Activated T-cell treated with anti-CD3 and anti-CD28 coated beads for 48 hours (primary cell): Measurements from ENCODE around the gene RNF115.

ENCODE experiments used
- DNase-seq: peaks from one replicate; pipeline ENCODE4 v3.0.0-alpha.2; 2020; ENCODE audit warnings: low read depth

The RNF115 gene

GRCh38 chr1:145701306-145701862, 122.5 kb downstream of the RNF115 start:
- DNase-seq, result no peak

- no peak for DNase-seq
Observed at GRCh38 chr1:145696630-145696960, 127.3 kb downstream of the RNF115 start.

DNA sequence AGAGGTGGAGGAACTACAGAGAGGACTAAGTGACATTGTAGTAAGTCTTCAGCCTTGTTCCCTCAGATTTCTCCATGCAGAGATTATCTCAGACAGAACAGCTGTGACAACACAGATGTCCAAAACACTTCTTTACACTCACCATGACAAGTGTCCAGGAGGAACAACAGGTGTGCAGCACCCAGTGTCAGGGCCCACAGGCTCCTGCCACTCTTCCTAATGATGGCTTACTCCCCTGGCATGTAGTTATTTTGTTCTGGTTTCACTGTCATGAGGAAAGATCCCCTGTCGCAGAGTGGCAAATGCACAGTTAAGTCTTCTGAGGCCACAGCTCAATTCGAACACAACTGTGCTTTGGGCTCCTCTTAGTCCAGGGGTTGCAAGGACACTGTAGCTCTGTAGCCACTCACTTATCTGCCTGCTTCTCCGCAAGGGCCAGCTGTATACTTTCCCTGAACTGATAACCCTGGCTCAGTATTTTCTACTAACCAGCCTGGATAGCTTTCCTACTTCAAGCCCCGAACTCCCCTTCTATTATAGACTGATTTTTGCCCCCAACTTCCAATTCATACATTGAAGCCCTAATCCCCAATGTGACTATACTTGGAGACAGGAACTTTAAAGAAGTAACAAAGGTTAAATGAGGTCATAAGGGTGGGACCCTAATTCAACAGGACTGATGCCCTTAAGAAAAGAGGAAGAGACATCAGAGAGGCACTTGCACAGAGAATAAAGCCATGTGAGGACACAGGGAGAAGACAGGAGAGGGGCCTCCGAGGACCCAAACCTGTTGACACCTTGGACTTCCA, 127.9 kb downstream of the RNF115 start:
- DNase-seq, result no peak

DNA sequence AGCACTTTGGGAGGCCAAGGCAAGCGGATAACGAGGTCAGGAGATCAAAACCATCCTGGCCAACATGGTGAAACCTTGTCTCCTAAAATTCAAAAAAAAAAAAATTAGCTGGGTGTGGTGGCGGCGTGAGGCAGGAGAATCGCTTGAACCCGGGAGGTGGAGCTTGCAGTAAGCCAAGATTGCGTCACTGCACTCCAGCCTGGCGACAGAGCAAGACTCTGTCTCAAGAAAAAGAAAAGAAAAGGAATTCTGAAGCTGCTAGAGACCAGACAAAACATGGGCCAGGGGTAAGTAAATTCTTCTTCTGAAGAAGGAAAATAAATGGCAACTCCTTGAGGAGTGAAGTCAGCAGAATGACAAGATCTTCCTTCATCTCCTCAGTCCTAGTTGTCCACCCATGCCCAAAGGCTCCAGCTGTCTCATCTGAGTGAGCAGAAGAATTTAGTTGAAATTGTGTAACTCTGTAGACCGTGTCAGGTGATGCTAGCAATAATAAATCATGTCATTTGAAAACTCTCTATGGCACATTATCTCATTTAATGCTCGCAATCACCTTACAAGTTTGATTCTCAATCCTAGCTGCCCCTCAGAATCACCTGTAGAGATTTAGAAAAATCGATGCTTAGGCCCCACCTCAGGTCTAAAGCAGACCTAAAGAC, 131.0 kb downstream of the RNF115 start:
- no peak for DNase-seq

DNA sequence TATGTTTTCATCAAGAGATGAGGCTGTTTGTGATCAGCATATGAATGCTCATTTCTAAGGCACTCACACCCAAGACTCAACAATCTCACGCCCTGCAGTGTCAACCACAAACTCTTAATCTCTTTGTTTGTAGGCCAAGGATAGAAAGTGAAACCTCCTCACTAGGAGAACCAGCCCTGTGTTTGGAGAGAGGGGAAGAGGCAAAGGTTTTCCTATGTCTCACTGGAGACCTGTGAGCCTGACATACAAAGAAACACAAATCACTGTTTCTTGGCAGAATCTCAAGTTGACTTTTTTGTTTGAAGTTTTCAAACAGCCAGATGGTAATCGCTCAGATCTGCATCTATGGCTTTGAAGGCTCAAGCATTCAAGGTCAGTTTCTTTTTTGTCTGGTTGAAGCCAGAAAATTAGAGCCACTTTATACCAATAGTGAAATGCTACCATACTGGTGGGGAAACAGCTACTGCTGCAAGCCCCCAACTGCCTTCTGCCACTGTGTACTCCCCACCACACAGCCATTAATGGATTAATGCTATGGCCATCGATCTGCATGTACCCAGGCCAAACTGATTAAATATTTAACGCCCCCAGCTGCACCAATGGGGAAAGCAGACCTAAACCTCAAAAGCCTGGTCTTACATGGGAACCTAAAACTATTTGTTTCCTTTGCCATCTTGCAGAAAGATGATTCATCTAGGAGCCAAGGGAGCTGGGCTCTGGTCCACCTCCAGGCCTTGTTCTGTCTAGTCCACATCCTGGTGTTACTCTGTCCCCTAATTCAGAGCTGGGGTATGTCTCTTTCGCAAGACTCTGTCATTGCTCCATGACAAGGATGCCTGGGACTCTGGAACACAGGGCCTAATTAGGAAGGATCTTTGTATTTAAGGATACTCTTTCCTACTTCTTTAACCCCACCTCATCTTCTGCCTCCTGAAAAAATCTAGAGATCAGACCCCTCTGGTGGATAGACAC, 133.0 kb downstream of the RNF115 start:
- no peak for DNase-seq

DNA sequence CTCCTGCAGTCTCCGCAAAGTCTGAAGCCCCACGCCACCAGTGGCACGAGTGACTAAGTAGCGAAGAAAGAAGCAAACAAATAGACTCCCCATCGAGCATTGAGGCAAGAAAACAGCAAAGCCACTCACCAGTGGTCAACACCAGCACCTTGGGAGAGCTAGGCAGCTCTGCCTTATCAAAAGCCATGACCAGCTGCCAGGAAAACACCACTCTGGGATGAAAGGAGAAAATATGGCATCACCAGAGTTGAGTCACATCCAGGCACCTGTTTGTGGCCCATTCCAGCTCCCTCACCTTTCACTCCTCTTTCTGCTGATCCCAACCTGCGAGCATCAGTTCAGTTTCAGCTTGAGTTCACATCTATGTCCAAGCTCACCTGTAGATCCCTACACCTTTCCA, 134.0 kb downstream of the RNF115 start:
- DNase-seq, result no peak

- no peak for DNase-seq
Observed at GRCh38 chr1:145688924-145689323, 135.0 kb downstream of the RNF115 start.
